ENCODE data around the gene SMYD3.

GRCh38 chr1:246063013-246063616 is 444.0 kb downstream of the SMYD3 start:
- no peak for TF ChIP-seq CTCF (IDR thresholded peaks at IDR 0.05; ENCODE audit: poor library complexity, severe bottlenecking)
- no peak for TF ChIP-seq EZH2 (IDR thresholded peaks at IDR 0.05; ENCODE audit: borderline replicate concordance, insufficient read depth, low read length, poor library complexity, severe bottlenecking)
- TF ChIP-seq POLR2AphosphoS5 (IDR thresholded peaks at IDR 0.05): no peak
- TF ChIP-seq MXI1 (conservative IDR thresholded peaks at IDR 0.05; ENCODE audit: poor library complexity, severe bottlenecking): no peak

Measured in neural cell (in vitro differentiated cells).